Fibroblast of peridontal ligament (primary cell): ENCODE data around the gene FLNB.

Experiments
- DNase-seq: peaks from one replicate; pipeline ENCODE4 v3.0.0-alpha.2; 2010; ENCODE audit errors: extremely low read depth

The FLNB gene

DNA sequence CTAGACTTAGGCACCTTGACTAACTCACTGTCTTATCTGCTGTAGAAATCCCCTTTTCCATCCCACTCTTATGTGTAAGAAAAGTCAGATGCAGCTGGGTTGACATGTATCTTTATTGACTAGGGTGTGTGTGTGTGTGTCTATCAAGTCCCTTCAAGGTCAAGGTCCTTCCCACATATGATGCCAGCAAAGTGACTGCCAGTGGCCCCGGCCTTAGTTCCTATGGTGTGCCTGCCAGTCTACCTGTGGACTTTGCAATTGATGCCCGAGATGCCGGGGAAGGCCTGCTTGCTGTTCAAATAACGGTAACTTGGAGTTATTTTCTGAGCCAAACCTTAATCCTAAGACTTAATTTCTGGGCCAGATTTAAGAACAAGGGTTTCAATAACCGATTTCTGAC, 126.2 kb downstream of the FLNB start:
- DNase-seq = no peak

DNA sequence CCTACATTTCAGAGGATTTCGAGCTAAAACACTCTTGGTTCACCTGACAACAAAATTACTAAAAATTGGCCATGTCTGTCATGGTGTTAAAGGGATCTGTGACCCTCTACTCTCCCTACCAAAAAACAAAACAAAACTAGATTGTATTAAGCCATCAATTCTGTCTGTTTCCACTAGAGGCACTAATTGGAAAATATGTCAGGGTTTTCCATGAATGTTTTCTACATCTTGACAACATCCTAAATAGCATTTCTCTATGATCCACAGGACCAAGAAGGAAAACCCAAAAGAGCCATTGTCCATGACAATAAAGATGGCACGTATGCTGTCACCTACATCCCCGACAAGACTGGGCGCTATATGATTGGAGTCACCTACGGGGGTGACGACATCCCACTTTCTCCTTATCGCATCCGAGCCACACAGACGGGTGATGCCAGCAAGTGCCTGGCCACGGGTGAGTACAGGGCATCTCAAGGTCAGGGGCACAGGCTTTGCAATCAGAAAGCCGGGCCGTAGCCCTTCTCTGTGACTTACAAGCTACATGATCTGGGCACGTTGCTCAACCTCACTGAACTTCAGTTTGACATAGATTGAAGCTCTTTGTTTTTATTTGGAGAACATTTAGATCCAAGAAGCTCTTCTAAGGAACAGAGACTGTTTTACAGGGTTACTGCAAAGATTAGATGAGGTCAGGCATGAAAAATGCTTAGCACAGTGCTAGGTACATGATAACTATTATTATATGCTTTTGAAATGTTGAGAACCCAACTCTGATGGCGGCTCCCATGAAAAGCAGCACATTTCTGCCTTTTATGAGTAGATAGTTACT, 127.7 kb downstream of the FLNB start:
- DNase-seq = peak; percentile 18

DNA sequence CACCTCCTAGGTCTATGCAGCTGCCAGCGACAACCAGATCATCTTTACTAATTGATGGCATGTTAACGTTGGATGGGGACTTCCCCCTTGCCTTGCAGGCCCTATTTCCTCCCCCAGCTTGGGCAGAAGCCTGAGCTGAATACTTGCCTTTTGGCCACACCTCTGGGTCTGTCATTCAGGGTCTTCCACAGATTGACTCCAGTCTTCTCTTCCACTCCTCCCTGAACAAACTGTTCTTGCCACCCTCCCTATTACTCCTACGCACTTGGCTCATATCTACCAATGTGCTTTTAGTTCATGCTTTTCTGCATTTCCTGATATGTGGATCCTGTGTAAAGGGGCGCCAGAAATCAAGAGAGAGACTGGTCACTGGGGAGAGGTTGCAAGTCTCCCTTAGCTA, 129.1 kb downstream of the FLNB start:
- DNase-seq = no peak

DNA sequence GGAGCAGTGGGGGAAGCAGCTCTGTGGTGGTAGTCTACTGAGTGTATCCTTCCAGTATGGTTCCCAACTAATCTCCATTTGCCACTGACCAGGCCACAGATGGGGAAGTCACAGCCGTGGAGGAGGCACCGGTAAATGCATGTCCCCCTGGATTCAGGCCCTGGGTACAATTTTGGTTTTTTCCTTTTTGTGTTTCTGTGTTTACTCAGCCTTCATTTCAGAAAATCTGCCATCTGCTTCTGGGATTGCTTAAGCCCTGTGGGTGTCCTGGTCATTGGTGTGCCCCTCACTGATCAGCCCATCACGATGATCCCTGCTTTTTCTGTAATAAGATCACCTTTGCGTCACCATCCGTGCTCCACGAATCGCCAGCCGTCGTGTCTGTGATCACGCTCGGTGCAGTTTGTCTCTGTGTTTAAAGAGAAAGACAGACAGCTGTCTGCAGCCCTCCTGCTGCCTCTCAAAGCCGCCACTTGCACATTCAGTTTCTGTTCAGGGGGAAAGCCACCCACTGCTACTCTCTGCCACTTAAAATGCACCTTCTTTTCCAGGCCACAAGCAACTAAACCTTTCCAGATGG, 133.6 kb downstream of the FLNB start:
- DNase-seq = no peak

DNA sequence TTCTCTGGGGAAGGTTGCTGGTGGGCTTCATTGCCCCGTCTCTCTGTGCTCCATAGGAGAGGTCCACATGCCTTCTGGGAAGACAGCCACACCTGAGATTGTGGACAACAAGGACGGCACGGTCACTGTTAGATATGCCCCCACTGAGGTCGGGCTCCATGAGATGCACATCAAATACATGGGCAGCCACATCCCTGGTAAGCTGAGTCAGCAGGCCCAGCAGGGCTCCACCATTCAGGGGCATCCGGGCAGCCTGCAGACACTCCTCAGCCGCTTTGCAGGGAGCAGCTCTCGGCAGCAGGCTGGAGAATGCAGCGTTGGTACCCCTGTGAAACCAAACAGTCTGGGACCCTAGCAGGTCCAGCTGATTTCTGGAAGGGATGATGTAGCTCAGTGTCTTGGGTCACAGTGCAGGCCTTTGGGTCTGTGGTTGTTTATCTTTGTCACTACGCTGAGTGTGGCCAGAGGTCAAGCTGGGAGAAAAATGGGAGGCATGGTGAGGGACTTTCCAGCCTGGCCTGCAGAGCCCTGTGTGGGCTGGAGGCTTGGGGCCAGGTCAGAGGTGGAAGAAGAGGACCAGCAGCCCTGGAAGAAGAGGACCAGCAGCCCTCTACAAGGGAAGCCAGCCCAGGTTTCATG, 135.3 kb downstream of the FLNB start:
- no peak for DNase-seq

DNA sequence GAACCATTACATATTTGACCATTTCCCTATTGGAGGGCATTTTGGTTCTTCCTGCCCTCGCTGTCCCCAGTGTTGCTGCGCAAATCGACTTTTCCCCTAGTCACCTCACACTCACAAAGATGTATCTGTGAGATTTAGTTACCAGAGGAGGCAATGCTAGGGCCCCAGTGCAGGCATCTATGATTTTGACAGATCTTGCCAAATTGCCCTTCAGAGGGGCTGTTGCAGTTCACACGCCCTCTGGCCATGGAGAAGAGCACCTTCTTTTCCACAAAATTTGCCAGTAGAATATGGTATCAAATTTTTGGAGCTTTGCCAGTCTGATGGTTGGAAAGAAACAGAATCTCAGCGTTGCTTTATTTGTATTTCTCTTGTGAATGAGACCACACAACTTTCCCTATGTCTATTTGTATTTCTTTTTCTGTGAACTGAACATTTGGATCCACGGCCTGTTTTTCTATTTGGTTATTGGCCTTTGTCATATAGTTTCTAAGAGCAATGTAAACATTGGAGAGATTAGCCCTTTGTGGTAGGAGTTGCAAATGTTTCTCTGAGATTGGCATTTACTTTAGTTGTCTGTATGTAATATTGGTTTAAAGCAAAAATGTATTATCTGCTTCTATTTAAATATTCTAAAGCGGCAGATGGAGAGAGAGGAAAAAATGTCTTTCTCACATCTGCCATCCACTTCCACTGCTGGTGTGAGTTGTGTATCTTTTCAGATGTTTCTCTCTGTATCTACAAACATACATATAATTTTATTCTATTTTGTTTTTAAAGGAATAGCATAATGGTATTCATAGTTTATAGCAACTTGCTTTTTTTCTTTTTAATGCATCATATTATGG, 136.5 kb downstream of the FLNB start:
- DNase-seq = no peak

DNA sequence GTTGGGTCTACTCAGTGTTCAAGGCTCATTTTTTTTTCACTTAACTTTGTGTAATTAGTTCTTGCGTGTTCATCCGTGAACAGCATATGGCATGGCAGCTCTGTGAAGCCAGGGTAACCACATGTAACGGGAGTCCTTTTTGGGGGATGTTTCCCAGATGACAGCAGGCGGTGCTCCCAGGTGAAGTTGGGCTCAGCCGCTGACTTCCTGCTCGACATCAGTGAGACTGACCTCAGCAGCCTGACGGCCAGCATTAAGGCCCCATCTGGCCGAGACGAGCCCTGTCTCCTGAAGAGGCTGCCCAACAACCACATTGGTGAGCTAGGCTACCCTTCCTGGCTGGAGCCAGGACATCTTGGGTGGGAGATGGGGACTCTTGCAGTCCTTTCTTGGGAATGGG, 139.8 kb downstream of the FLNB start:
- no peak for DNase-seq

DNA sequence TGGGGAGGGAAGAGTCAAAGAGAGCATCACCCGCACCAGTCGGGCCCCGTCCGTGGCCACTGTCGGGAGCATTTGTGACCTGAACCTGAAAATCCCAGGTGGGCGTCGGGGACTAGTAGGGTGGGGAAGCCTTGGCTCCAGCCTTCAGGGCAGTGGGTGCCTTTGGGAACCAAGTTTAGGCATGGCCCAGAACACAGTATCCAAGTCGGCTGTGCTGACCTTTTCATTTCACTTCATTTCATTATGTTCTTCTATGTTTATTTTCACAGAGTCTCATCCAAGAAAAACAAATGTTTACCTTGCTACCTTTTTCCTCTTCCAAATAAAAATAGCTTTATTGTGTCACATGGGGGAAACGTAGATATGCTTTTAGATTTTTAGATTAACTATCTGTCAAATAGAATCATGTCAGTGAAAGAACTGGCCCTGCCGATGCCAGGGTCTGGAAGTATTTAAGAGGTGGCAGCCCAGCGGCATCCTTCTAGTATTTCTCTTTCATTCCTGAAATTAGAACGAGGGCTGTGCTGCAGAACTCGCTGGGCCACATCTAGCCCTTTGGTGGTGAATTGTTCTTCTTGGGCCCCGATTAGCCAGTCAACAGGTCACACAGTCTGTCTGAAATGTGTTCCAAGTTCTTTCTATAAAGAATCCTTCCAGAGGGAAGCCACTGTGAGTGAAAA, 142.0 kb downstream of the FLNB start:
- DNase-seq = no peak

DNA sequence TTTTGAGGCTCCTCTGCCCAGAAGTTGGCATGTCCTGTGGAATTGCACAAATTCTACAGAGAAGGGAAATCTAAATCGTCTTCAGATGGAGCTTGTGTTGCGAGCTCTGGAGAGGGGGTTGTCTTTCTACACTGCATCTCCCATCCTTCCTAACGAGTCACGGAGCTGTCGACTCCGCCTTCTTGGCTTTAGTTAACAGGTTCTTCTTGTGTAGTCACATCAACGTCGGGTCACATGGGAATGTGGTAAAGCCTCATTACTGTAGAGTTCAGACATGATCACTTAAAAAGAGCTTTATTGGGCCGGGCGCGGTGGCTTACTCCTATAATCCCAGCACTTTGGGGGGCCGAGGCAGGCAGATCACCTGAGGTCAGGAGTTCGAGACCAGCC, 142.6 kb downstream of the FLNB start:
- DNase-seq = peak; percentile 42

DNA sequence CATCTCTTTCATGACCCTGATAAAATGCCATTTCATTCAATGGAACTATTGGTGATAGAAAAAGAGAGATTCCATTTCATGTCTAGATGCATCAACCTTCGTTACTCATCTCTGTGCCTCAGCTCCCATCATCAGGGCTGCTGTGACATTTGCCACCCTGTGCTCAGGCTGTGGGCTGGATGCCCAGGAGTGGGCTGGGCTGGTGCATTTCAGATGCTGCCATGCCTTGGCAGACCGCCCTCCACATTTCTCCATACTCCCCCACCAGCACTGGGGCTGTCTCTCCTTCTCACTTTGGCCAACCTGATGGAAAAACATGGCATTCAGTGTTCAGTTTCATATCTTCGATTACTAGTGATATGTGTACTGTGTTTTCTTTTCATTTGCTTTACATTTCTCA, 143.4 kb downstream of the FLNB start:
- DNase-seq = no peak

DNA sequence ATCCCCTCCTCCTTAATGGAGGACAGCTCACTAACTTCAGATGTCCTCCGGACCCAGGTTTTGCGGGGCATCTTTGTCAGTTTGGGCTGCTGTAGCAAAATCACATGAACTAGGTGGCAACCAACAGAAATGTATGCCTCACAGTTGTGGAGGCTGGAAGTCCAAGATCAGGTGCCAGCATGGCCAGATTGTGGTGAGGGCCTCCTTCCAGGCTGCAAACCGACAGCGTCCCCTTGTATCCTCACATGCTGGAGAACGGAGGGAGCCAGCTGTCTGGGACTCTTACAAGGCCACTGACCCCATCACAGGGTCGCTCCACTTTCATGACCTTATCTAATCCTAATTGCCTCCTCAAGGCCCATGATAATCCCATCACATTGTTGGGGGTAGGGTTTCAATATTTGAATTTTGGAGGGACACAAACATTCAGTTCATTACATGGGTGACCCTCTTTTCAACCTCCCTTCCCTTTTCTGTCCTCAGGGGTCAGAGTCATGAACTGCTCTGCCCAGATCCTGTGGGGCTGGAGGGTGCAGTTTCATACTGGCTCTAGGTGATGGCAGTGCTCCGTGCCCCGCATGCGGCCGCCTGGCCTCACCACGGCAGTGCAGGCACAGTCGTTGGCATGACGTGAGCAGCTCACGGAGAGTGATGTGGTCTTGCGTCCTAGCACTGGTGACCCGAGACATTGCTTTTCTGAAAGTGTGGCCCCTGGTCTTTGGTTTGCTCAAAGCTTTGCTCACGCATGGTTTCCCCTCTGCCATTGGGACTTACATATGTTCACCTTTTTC, 144.2 kb downstream of the FLNB start:
- DNase-seq = no peak

DNA sequence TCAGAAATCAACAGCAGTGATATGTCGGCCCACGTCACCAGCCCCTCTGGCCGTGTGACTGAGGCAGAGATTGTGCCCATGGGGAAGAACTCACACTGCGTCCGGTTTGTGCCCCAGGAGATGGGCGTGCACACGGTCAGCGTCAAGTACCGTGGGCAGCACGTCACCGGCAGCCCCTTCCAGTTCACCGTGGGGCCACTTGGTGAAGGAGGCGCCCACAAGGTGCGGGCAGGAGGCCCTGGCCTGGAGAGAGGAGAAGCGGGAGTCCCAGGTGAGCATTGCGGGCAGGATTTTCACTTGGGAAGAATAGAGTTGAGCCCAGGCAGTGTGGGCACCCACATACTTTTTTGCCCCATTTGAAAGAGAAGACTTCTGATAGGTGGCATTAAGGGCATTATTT, 145.1 kb downstream of the FLNB start:
- DNase-seq = no peak

DNA sequence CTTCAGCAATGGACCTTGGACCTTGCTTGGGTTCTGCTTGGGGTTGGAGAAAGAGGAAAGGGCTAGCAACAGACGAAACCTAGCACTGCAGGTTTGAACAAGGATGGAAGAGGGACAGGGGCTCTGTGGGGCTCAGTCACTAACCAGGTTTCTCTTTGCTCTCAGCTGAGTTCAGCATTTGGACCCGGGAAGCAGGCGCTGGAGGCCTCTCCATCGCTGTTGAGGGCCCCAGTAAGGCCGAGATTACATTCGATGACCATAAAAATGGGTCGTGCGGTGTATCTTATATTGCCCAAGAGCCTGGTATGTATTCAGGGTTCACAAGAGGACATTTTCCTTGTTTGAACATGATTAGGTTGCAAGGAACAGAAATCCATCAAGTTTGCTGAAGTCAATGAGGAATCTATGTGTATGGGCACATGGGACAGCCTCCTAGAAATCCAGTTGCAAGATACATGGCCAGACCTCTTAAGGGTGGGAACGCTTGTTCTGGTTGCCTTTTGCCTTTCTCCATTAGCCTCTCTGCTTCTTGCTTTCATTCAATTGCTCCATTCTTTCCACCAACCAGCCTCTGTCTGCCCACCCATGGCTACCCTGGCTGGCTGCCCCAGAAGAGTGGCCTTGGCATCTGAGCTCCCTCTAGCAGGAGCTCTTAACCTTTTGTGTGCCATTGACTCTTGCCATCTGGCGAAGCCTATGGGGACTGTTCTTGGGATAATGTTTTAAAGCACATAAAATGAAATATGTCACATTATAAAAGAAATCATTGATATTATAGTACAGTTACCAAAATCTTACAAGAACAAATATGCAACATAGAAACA, 146.6 kb downstream of the FLNB start:
- no peak for DNase-seq

DNA sequence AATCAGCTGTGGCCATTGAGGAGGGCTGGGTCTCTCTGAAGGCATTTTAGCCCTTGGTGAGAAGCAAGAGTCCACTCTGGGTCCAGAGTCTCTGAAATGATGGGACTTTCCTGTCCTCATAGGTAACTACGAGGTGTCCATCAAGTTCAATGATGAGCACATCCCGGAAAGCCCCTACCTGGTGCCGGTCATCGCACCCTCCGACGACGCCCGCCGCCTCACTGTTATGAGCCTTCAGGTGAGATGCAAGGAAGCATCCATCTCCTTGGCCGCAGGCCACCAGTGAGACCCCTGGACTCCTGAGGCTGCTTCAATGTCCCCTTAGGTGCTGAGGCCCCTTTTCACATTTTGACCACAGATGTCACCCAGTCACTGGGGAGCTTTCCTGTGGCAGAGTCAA, 147.6 kb downstream of the FLNB start:
- no peak for DNase-seq

DNA sequence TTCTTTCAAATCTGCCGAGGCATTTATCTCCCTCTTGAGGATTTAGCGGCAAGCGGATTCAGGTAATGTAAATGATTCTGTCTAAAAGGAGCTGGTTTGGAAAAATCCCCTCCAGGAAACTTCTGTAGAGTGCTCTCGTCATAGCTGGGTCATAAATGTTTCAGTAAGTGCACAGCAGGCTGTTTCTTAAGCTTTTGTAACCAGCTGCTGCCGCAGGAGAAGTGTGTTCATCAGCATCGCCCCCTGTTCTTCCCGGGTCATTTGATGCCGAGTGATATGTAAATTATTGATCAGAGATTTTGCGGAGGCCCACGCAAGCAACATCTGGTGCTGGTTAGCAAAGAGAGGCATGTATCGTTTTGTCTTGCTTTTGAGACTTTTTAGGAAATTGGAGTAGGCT, 149.5 kb downstream of the FLNB start:
- no peak for DNase-seq

DNA sequence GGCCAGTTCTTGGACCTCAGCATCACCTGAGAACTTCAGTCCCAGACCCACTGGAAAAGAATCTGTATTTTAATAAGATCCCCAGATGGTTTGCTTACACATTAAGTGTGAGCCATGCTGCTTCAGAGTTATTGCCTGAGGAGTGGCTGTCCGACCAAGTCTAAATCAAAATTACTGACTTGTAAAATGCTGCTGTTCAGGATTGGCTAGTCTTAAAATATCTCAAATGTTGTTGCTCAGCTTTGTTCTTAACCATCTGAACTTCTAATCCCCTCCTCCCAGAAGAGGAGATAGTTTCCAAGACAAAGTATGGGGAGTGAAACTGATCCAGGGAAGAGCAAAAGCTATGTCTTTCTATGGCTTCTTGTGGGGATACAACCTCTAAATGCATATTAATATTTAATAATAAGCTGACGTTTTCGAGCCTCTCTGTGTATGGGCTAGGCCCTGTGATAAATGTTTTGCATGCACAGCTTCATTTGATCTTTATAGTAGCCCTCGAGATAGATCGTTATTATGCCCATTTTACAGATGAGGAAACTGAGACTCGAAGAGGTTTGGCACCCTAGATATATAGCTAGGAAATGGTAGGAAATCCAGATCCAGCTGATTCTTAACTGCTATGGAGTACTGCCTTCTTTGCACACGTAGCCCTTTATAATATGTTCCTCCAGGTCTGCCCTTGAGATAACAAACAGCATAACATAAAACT, 150.4 kb downstream of the FLNB start:
- DNase-seq = no peak

DNA sequence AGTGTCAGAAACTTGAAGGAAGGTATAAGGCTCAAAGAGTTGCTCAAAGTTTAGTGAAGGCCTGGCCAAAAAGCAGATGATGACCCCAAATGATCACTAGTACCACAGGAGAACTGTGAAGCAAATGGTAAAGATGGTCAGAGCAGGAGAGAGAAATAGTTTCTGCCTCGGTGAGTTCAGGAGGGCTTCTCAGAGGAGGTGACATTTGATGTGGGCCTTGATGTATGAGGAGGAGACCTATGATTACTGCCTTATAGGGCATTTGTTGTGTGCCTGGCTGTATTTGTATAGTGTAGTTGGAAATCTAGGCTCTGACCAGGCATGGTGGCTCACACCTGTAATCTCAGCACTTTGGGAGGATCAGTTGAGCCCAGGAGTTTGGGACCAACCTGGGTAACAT, 152.2 kb downstream of the FLNB start:
- no peak for DNase-seq

DNA sequence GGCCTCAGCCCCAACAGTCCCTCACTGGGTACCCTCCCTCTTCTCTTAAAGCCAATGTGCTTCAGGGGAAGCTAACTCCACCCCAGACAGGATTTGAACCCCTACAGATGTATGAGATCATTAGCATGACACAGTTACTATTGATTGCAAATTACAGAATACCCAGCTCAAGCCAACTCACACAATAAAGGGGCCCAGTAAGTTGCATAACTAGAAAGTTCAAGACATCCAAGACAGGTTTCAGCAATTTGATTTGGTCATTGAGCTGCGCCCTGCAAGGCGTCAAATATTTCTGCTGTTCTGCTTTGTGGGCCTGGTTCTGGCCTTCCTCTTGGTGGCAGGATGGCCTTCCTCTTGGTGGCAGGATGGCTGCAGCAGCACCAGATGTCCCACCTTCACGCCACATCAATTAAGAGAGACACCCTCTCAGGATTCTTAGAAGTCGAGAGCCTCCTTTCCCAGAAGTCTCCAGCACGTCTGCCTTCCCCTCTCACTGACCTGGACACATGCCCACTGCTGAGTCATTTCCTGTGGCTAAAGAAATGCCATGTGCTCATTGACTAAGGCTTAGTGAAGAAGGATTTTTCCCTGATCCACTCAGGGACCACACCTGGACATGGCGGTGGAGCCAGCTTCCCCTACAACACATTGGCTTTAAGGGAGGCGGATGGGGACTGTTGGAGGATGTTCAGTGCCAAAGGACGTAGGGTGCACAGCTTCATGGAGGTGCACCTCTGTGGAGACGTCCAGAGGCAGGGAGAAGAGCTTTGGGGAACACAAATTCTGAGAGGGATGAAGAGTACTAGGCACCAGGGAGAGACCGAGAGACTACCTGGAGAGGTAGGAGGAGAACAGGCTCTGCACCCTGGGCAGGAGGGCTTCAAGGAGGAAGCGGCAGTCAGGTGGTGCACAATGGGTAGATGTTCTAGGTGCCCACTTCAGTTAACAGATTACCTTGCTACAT, 153.5 kb downstream of the FLNB start:
- peak; percentile 80 for DNase-seq
